ENCODE results near the gene PER3.

- TF ChIP-seq CTCF (IDR thresholded peaks at IDR 0.05 in 2 of 3, conservative IDR thresholded peaks at IDR 0.05 in 1 of 3; ENCODE audit: borderline replicate concordance in 1 of 3, insufficient read depth in 1 of 3, low read depth in 2 of 3, low read length in 2 of 3) = no peak
- TF ChIP-seq ZNF274 (IDR thresholded peaks at IDR 0.05; ENCODE audit: low read depth, low read length) = no peak
- no peak for TF ChIP-seq POLR2A (IDR thresholded peaks at IDR 0.05; ENCODE audit: borderline replicate concordance, extremely low read depth, insufficient read depth, insufficient read length)
- no peak for TF ChIP-seq ZBTB33 (IDR thresholded peaks at IDR 0.05; ENCODE audit: extremely low read depth, insufficient replicate concordance, low read length)
- TF ChIP-seq CEBPB (IDR thresholded peaks at IDR 0.05; ENCODE audit: low read depth) = no peak
- no peak for TF ChIP-seq EZH2phosphoT487 (IDR thresholded peaks at IDR 0.05; ENCODE audit: borderline replicate concordance)
- no peak for TF ChIP-seq RAD21 (IDR thresholded peaks at IDR 0.05; ENCODE audit: low read depth)
- no peak for TF ChIP-seq CBX3 (IDR thresholded peaks at IDR 0.05; ENCODE audit: low read depth)
- TF ChIP-seq MAX (IDR thresholded peaks at IDR 0.05) = no peak
These were observed 42.3 kb downstream of the PER3 start for GRCh38 chr1:7826363-7826762.

All from HCT116 (cell line).